Measurements from ENCODE around the gene CMSS1.

Gene CMSS1

DNA sequence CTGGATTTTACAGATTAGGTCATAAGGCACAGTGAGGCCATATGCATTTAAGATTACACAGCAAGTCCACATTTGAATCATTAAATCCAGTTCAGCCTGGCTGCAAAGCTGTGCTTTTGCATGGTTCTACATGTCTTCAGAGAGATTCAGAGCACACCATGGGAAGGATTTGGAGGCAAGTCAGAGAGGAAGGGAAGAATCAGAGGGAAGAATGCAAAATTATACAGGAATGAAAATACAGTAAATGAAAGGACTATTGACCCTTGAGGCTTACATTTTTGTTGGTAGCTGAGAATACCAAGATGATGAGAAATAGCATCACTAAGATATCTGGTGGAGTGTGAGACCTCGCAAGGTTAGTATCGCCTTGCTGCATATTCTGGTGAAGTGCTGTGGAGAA lies 282.8 kb downstream of the CMSS1 start:
- Histone ChIP-seq H3K36me3 (ENCODE audit: control insufficient read depth in 2 of 2, insufficient read depth in 2 of 2, low read length in 2 of 2) (no peaks in the 10 kb centered on the region), H3K4me1 (ENCODE audit: control insufficient read depth, insufficient read depth, low read length) (peaks cover 20% of the 10 kb centered on the region), H3K9ac (ENCODE audit: low read length in 2 of 2) (no peak overlapping the region), H3K9me3 (ENCODE audit: control insufficient read depth in 2 of 2, low read length in 2 of 2) (no peaks in the 10 kb centered on the region), H3K27me3 (ENCODE audit: control insufficient read depth in 1 of 2, insufficient read depth in 2 of 2, low read length in 2 of 2) (no peaks in the 10 kb centered on the region), H3K4me3 (ENCODE audit: low read length in 2 of 2) (no peak overlapping the region), H3K27ac (ENCODE audit: low read length) (no peak overlapping the region)

- Histone ChIP-seq H3K27ac (ENCODE audit: low read length) (no peak overlapping the region), H3K27me3 (ENCODE audit: control insufficient read depth in 1 of 2, insufficient read depth in 2 of 2, low read length in 2 of 2) (no peaks in the 10 kb centered on the region), H3K9ac (ENCODE audit: low read length in 2 of 2) (no peak overlapping the region), H3K4me3 (ENCODE audit: low read length in 2 of 2) (no peak overlapping the region), H3K36me3 (ENCODE audit: control insufficient read depth in 2 of 2, insufficient read depth in 2 of 2, low read length in 2 of 2) (no peaks in the 10 kb centered on the region), H3K9me3 (ENCODE audit: control insufficient read depth in 2 of 2, low read length in 2 of 2) (no peaks in the 10 kb centered on the region), H3K4me1 (ENCODE audit: control insufficient read depth, insufficient read depth, low read length) (peaks cover 29% of the 10 kb centered on the region)
These were observed 285.1 kb downstream of the CMSS1 start for GRCh38 chr3:100102757-100103156.

DNA sequence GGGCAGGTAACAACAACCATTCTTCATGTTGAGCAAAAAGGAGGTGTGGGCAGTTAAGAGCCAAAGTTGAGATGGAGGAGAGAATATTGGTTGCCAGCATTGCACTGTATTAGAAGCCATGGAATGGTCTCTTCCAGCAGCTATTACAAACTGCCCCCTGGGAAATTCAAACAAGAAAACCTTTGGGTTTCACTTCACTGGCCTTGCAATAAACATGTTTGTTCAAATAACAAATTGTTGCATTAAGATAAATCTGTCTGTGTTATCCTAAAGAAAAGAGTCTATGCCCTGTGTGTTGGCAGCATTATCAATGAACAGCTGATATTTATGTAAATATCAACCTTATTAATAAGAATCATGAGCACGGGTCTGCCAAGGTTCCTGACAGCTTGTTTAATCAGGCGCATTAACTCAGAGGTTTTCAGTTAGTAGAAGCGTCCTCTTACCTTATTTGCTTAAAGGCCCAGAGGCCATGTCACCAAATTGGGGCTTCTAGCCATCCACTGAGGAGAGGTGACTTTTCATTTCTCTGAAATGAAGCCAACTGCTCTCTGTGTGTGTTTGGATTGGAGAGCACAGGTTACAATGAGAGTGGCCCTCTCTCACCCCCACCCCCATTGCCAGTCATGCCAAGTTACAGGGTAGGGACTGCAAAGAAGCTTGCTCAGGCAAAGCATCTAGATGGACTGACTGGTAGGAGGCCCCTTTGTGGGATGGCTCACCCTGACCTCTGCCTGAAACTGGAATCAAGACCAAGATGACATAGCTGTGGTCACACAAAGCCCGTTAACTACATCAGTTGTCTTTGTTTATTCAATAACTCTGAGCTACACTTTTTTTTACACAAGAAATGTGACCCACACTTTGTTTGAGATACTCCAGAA lies 286.1 kb downstream of the CMSS1 start:
- Histone ChIP-seq H3K4me3 (ENCODE audit: low read length in 2 of 2) (no peak overlapping the region), H3K4me1 (ENCODE audit: control insufficient read depth, insufficient read depth, low read length) (peaks cover 22% of the 10 kb centered on the region), H3K9me3 (ENCODE audit: control insufficient read depth in 2 of 2, low read length in 2 of 2) (no peaks in the 10 kb centered on the region)

DNA sequence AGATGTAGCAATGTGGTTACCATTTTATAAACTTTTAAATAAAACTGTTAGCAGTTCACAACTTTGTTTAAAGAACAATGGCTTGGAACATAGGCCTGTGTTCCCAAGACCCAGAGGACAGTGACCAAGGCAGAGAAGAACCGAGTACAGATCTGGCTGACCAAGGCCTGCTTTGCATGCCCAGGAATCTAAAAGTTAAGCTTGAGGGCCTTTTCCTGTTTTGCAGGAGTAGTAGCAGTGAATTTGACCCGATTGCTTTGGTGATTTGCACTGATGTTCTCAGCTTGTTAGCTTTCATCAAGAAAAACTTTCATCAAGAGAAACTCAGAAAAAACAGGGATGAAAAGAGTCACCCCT lies 286.8 kb downstream of the CMSS1 start:
- H3K36me3 ChIP-seq (ENCODE audit: control insufficient read depth in 2 of 2, insufficient read depth in 2 of 2, low read length in 2 of 2): no peaks in the 10 kb centered on the region
- H3K9me3 ChIP-seq (ENCODE audit: control insufficient read depth in 2 of 2, low read length in 2 of 2): no peaks in the 10 kb centered on the region
- H3K27ac ChIP-seq (ENCODE audit: low read length): peak overlapping the region; percentile 32
- H3K4me1 ChIP-seq (ENCODE audit: control insufficient read depth, insufficient read depth, low read length): peaks cover 22% of the 10 kb centered on the region
- H3K27me3 ChIP-seq (ENCODE audit: control insufficient read depth in 1 of 2, insufficient read depth in 2 of 2, low read length in 2 of 2): no peaks in the 10 kb centered on the region
- H3K4me3 ChIP-seq (ENCODE audit: low read length in 2 of 2): no peak overlapping the region
- no peak overlapping the region for H3K9ac ChIP-seq (ENCODE audit: low read length in 2 of 2)

More for the DNA sequence above, 286.1 kb downstream of the CMSS1 start:
- no peak overlapping the region for H3K9ac ChIP-seq (ENCODE audit: low read length in 2 of 2)
- H3K27ac ChIP-seq (ENCODE audit: low read length): peak overlapping the region; percentile 32
- no peaks in the 10 kb centered on the region for H3K27me3 ChIP-seq (ENCODE audit: control insufficient read depth in 1 of 2, insufficient read depth in 2 of 2, low read length in 2 of 2)
- H3K36me3 ChIP-seq (ENCODE audit: control insufficient read depth in 2 of 2, insufficient read depth in 2 of 2, low read length in 2 of 2): no peaks in the 10 kb centered on the region

GRCh38 chr3:100104817-100105413 lies 287.3 kb downstream of the CMSS1 start:
- no peak overlapping the region for H3K9ac ChIP-seq (ENCODE audit: low read length in 2 of 2)
- no peaks in the 10 kb centered on the region for H3K36me3 ChIP-seq (ENCODE audit: control insufficient read depth in 2 of 2, insufficient read depth in 2 of 2, low read length in 2 of 2)
- no peaks in the 10 kb centered on the region for H3K9me3 ChIP-seq (ENCODE audit: control insufficient read depth in 2 of 2, low read length in 2 of 2)
- no peak overlapping the region for H3K4me3 ChIP-seq (ENCODE audit: low read length in 2 of 2)
- peaks cover 22% of the 10 kb centered on the region for H3K4me1 ChIP-seq (ENCODE audit: control insufficient read depth, insufficient read depth, low read length)
- peak overlapping the region; percentile 32 for H3K27ac ChIP-seq (ENCODE audit: low read length)
- H3K27me3 ChIP-seq (ENCODE audit: control insufficient read depth in 1 of 2, insufficient read depth in 2 of 2, low read length in 2 of 2): no peaks in the 10 kb centered on the region

GRCh38 chr3:100105501-100105900 lies 287.8 kb downstream of the CMSS1 start:
- H3K27me3 ChIP-seq (ENCODE audit: control insufficient read depth in 1 of 2, insufficient read depth in 2 of 2, low read length in 2 of 2): no peaks in the 10 kb centered on the region
- H3K36me3 ChIP-seq (ENCODE audit: control insufficient read depth in 2 of 2, insufficient read depth in 2 of 2, low read length in 2 of 2): no peaks in the 10 kb centered on the region
- peaks cover 24% of the 10 kb centered on the region for H3K4me1 ChIP-seq (ENCODE audit: control insufficient read depth, insufficient read depth, low read length)
- no peak overlapping the region for H3K27ac ChIP-seq (ENCODE audit: low read length)
- no peak overlapping the region for H3K4me3 ChIP-seq (ENCODE audit: low read length in 2 of 2)
- H3K9me3 ChIP-seq (ENCODE audit: control insufficient read depth in 2 of 2, low read length in 2 of 2): no peaks in the 10 kb centered on the region
- H3K9ac ChIP-seq (ENCODE audit: low read length in 2 of 2): no peak overlapping the region

DNA sequence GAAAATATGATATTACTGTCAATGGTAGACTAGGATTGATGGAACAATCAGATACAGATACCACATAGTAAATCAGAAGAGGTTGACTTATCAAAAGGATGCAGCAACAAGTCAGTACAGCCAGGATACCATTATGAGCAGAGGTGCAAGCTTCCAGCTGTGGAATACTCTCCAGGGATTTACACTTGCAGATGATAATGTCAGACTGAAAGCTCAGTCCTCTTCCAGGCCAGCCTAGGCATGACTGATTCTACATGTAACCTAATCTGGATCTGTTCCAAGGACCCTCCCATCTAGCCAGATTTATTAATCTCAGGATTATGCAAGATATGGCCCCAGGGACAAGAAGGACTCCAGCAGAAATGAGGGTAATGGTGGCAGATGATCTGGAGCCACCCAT lies 288.4 kb downstream of the CMSS1 start:
- Histone ChIP-seq H3K27me3 (ENCODE audit: control insufficient read depth in 1 of 2, insufficient read depth in 2 of 2, low read length in 2 of 2) (no peaks in the 10 kb centered on the region), H3K4me1 (ENCODE audit: control insufficient read depth, insufficient read depth, low read length) (peaks cover 26% of the 10 kb centered on the region), H3K27ac (ENCODE audit: low read length) (no peak overlapping the region), H3K9me3 (ENCODE audit: control insufficient read depth in 2 of 2, low read length in 2 of 2) (no peaks in the 10 kb centered on the region), H3K9ac (ENCODE audit: low read length in 2 of 2) (no peak overlapping the region), H3K4me3 (ENCODE audit: low read length in 2 of 2) (no peak overlapping the region), H3K36me3 (ENCODE audit: control insufficient read depth in 2 of 2, insufficient read depth in 2 of 2, low read length in 2 of 2) (no peaks in the 10 kb centered on the region)

DNA sequence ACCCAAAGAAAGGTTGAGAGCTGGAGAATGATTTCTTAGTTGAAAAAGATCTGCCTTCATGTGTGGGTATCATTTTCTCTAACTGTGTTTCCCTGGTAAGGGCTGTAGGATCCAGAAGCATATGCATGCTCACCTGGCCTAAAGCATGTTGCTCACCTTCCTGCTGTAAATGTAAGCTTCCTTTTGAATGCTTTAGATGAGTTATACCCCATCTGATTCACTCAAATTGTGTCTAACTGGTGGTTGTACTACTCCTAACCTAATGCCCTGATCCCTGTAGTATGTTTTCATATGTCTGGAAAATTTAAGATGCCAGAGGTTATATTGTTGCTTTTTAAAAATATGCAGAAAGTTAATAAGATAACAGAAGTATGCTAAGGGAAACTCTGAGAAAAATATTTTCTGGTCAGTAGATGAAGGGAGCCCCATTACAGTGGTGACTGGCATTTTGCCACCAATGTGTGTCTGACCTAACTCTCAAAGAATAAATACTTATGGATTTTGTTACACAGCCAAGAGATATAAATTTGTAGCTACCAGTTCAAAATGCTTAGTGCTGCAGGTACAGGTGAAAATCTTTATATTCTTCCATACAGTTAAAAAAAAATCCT lies 289.0 kb downstream of the CMSS1 start:
- no peak overlapping the region for H3K27ac ChIP-seq (ENCODE audit: low read length)
- no peaks in the 10 kb centered on the region for H3K36me3 ChIP-seq (ENCODE audit: control insufficient read depth in 2 of 2, insufficient read depth in 2 of 2, low read length in 2 of 2)
- no peaks in the 10 kb centered on the region for H3K27me3 ChIP-seq (ENCODE audit: control insufficient read depth in 1 of 2, insufficient read depth in 2 of 2, low read length in 2 of 2)
- no peak overlapping the region for H3K4me3 ChIP-seq (ENCODE audit: low read length in 2 of 2)
- no peak overlapping the region for H3K9ac ChIP-seq (ENCODE audit: low read length in 2 of 2)
- H3K9me3 ChIP-seq (ENCODE audit: control insufficient read depth in 2 of 2, low read length in 2 of 2): no peaks in the 10 kb centered on the region
- peaks cover 26% of the 10 kb centered on the region for H3K4me1 ChIP-seq (ENCODE audit: control insufficient read depth, insufficient read depth, low read length)

DNA sequence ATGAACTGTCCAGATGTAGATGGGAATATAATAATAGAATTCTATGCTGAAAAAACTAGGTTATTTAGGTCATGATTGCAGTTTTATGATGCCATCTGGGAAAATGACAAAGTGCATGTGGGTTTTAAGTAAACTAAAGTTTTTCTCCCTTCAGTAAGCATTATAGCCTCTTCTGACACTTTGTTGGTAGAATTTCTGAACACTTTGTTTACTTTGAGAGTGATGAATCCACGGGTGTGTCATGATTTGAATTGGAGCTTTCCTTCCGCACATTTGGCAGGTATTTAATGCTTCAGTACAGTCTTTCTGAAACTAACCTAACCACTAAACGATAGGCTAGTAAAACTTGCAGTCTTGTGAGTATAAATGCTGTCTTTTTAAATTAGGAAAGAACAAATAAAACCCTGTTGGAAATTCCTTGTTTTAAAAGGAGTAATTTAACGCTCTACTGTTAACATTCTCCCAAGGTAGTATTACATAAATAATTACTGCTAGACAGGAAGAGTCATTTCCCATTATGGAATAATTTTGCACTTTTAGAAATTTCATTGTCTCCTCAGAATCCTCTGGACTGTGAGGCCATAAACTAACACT lies 289.7 kb downstream of the CMSS1 start:
- H3K4me1 ChIP-seq (ENCODE audit: control insufficient read depth, insufficient read depth, low read length): peaks cover 26% of the 10 kb centered on the region
- no peaks in the 10 kb centered on the region for H3K36me3 ChIP-seq (ENCODE audit: control insufficient read depth in 2 of 2, insufficient read depth in 2 of 2, low read length in 2 of 2)
- no peak overlapping the region for H3K9ac ChIP-seq (ENCODE audit: low read length in 2 of 2)
- H3K27ac ChIP-seq (ENCODE audit: low read length): no peak overlapping the region
- H3K27me3 ChIP-seq (ENCODE audit: control insufficient read depth in 1 of 2, insufficient read depth in 2 of 2, low read length in 2 of 2): no peaks in the 10 kb centered on the region
- H3K4me3 ChIP-seq (ENCODE audit: low read length in 2 of 2): peak overlapping the region in 1 of 2 donors; percentile 33
- H3K9me3 ChIP-seq (ENCODE audit: control insufficient read depth in 2 of 2, low read length in 2 of 2): no peaks in the 10 kb centered on the region

GRCh38 chr3:100108464-100109079 lies 290.9 kb downstream of the CMSS1 start:
- H3K27ac ChIP-seq (ENCODE audit: low read length): no peak overlapping the region
- H3K4me3 ChIP-seq (ENCODE audit: low read length in 2 of 2): no peak overlapping the region
- H3K36me3 ChIP-seq (ENCODE audit: control insufficient read depth in 2 of 2, insufficient read depth in 2 of 2, low read length in 2 of 2): no peaks in the 10 kb centered on the region
- H3K9ac ChIP-seq (ENCODE audit: low read length in 2 of 2): no peak overlapping the region
- no peaks in the 10 kb centered on the region for H3K9me3 ChIP-seq (ENCODE audit: control insufficient read depth in 2 of 2, low read length in 2 of 2)
- no peaks in the 10 kb centered on the region for H3K27me3 ChIP-seq (ENCODE audit: control insufficient read depth in 1 of 2, insufficient read depth in 2 of 2, low read length in 2 of 2)
- peaks cover 19% of the 10 kb centered on the region for H3K4me1 ChIP-seq (ENCODE audit: control insufficient read depth, insufficient read depth, low read length)
